GM12878 (cell line): ENCODE data around the gene SIGMAR1. TPM values are rescaled to one million over a fixed set of nuclear protein-coding genes. Genes with fewer than 3 reads are reported as not detected.
A peak's percentile ranks its signal among the peaks of the same experiment; 100 is the strongest.

Experiments
- BCLAF1 ChIP-seq: fragments of 450-650 bp; IDR thresholded peaks from 2 replicates; pipeline ENCODE4 v1.6.1; 2017; ENCODE audit warnings: antibody characterized with exemption, mild to moderate bottlenecking, moderate library complexity
- CBX3 ChIP-seq: fragments of 200-600 bp; sonication (generic); IDR thresholded peaks from 2 replicates; pipeline ENCODE4 v1.6.1; 2016; ENCODE audit warnings: low read depth, borderline replicate concordance
- CHD2 ChIP-seq: IDR thresholded peaks from 2 replicates; pipeline ENCODE4 v1.6.1; 2011; ENCODE audit warnings: low read depth, low read length, improper control_type of control experiment, borderline replicate concordance
- CUX1 ChIP-seq: IDR thresholded peaks from 2 replicates; pipeline ENCODE4 v1.6.1; 2012; ENCODE audit warnings: improper control_type of control experiment, low read depth, low read length; ENCODE audit not compliant: insufficient replicate concordance
- EZH2 ChIP-seq: IDR thresholded peaks from 2 replicates; pipeline ENCODE4 v1.6.1; 2012; ENCODE audit warnings: low read depth, mild to moderate bottlenecking, control low read depth, inconsistent platforms, low read length, borderline replicate concordance; ENCODE audit not compliant: control insufficient read depth
- FOS ChIP-seq: IDR thresholded peaks from 3 replicates; pipeline ENCODE4 v1.6.1; 2011; ENCODE audit warnings: borderline replicate concordance; ENCODE audit not compliant: insufficient read length; ENCODE audit errors: extremely low read depth
- IKZF1 ChIP-seq: fragments of 450-650 bp; conservative IDR thresholded peaks from 2 replicates; pipeline ENCODE4 v1.6.1; 2017; ENCODE audit warnings: antibody characterized with exemption, mild to moderate bottlenecking
- KAT2A ChIP-seq: conservative IDR thresholded peaks from 2 replicates; pipeline ENCODE4 v1.6.1; 2011; ENCODE audit warnings: low read depth, low read length; ENCODE audit not compliant: control insufficient read depth
- NBN ChIP-seq: fragments of 450-650 bp; IDR thresholded peaks from 2 replicates; pipeline ENCODE4 v1.6.1; 2016
- ZNF592 ChIP-seq: fragments of 450-650 bp; IDR thresholded peaks from 2 replicates; pipeline ENCODE4 v1.6.1; 2017; ENCODE audit warnings: mild to moderate bottlenecking, moderate library complexity
- ZNF622 ChIP-seq: fragments of 450-650 bp; IDR thresholded peaks from 2 replicates; pipeline ENCODE4 v1.6.1; 2017; ENCODE audit warnings: mild to moderate bottlenecking, inconsistent platforms
- polyA plus RNA-seq, 11 experiments: library from polyadenylated mRNA; depleted of rRNA in 4 of 11; unstranded in 6 of 11; stranded (reverse) in 5 of 11; fragments of >200 nt; fragmentation: Nextera tagmentation in 4 of 11; fragmentation: Illumina TruSeq in 1 of 11; extraction: Ambion mirVana in 4 of 11; extraction: Trizol in 1 of 11; gene quantifications; 1 replicate in 1 of 11; 2 replicates in 10 of 11; pipeline versions ENCODE4 v1.2.1 to v1.2.3, GENCODE V29; 2011 to 2016; ENCODE audit warnings: inconsistent platforms in 2 of 11, missing spikeins in 2 of 11, low read depth in 1 of 11
- total RNA-seq, 4 experiments: library from RNA; depleted of rRNA in 3 of 4; stranded (reverse); fragments of >200 nt in 3 of 4; fragmentation: Illumina TruSeq in 1 of 4; extraction: Trizol in 1 of 4; gene quantifications; 2 replicates each; pipeline versions ENCODE4 v1.2.1 to v1.2.3, GENCODE V29; 2013 to 2021
- TF ChIP-seq, protein P1 (sequence below): fragments of 450-650 bp; IDR thresholded peaks from 2 replicates; pipeline ENCODE4 v1.6.1; 2017; ENCODE audit warnings: low read depth, mild to moderate bottlenecking, moderate library complexity
- TF ChIP-seq, protein P2 (sequence below): fragments of 450-650 bp; IDR thresholded peaks from 2 replicates; pipeline ENCODE4 v1.6.1; 2016; ENCODE audit warnings: mild to moderate bottlenecking

Gene SIGMAR1
- total and polyA plus RNA-seq, 10 of the 15 experiments (the other 5 are each of a cell fraction or from before 2014, with no cell fraction given) = 7.1 to 133 (median 69.5) TPM

DNA sequence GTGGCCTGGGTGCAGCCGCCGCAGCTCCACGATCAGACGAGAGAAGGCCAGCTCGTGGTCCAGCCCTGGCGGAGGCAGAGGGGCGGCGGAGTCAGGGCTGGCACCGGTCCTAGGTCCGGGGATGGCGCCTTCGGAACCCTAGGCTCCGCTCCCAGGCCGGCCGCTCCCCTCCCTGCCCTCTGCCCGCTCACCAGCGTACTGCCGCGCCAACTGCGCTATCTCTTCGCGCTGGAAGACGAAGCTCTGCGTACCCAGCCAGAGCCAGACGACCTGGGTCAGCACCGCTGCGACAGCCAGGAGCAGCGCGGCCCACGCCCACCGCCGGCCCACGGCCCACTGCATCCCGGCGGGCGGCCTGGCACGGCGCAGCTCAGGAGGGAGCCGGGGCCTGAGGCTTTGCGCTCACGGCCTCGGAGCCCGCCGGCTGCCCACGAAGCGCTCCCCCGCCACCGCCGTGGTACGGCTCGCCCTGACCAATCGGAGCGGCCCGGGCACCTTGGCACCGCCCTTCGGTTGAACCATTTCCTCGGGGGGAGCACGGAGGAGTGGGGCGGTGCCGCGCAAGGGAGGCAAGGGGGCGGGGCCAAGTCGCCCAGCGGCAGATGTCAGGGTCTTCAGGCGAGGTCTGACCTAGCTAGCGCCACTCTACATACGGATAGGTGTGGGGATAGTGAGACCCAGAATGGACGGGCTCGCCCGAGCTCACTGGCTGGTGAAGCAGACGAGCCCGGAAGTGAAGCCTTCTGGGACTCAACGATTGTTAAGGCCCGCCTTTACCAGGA lies at the start of gene SIGMAR1 (continued):
- peak; percentile 88 for TF ChIP-seq BCLAF1
- no peak for TF ChIP-seq ZNF622
- TF ChIP-seq, protein P1, sequence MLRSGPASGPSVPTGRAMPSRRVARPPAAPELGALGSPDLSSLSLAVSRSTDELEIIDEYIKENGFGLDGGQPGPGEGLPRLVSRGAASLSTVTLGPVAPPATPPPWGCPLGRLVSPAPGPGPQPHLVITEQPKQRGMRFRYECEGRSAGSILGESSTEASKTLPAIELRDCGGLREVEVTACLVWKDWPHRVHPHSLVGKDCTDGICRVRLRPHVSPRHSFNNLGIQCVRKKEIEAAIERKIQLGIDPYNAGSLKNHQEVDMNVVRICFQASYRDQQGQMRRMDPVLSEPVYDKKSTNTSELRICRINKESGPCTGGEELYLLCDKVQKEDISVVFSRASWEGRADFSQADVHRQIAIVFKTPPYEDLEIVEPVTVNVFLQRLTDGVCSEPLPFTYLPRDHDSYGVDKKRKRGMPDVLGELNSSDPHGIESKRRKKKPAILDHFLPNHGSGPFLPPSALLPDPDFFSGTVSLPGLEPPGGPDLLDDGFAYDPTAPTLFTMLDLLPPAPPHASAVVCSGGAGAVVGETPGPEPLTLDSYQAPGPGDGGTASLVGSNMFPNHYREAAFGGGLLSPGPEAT = peak; percentile 34; the same call in 1 of the 2 replicates
- TF ChIP-seq CUX1 = no peak
- no peak for TF ChIP-seq FOS
- TF ChIP-seq IKZF1 = peak; percentile 77
- TF ChIP-seq NBN = peak; percentile 39; the same call in 1 of the 2 replicates
- no peak for TF ChIP-seq CBX3
- TF ChIP-seq, protein P2, sequence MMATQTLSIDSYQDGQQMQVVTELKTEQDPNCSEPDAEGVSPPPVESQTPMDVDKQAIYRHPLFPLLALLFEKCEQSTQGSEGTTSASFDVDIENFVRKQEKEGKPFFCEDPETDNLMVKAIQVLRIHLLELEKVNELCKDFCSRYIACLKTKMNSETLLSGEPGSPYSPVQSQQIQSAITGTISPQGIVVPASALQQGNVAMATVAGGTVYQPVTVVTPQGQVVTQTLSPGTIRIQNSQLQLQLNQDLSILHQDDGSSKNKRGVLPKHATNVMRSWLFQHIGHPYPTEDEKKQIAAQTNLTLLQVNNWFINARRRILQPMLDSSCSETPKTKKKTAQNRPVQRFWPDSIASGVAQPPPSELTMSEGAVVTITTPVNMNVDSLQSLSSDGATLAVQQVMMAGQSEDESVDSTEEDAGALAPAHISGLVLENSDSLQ = no peak
- TF ChIP-seq EZH2 = no peak
- no peak for TF ChIP-seq KAT2A
- peak; percentile 44; the same call in 1 of the 2 replicates for TF ChIP-seq CHD2
- no peak for TF ChIP-seq ZNF592
